NT2/D1 (cell line): ENCODE results near the gene CRTC1.

ENCODE experiments used
- SUZ12 ChIP-seq: IDR thresholded peaks from 2 replicates; pipeline ENCODE4 v1.6.1; 2011; ENCODE audit not compliant: insufficient read length, insufficient read depth; ENCODE audit errors: extremely low read depth
- YY1 ChIP-seq: IDR thresholded peaks from 2 replicates; pipeline ENCODE4 v1.6.1; 2011; ENCODE audit not compliant: insufficient read length, insufficient read depth

DNA sequence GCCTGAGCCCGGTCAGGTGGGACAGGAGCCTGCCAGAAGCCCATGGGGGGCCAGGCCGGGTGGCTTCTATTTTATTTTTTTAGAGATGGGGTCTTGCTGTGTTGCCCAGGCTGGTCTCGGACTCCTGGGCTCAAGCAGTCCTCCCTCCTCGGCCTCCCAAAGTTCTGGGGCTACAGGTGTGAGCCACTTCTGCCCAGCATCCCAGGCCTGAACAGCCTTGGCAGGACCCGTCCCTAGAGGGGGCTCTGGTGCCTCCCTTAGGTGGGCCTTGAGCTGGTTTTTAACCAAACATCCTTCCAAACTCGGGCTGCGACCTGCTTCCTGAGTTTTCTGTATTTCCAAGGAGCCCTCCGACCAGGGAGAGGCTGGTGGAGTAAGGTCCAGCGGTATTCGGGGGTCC is 97.2 kb downstream of the CRTC1 start:
- TF ChIP-seq SUZ12 (no peak), YY1 (no peak)
